ENCODE measurements around the gene FAM199X. TPM values are rescaled to one million over a fixed set of nuclear protein-coding genes. Genes with fewer than 3 reads are reported as not detected.
"Not testable (repeated sequence)": the region's sequence is repeated elsewhere in the genome, so short reads cannot be mapped to it uniquely, and the experiment has no call there.

The FAM199X gene
- total RNA-seq, 1 experiment from 2014 or later, result 13.3 TPM

GRCh38 chrX:104172121-104172520 is 5.9 kb downstream of the FAM199X start:
- Histone ChIP-seq H3K9me3 (no peaks in the 10 kb centered on the region), H3K36me3 (peaks cover 18% of the 10 kb centered on the region), H3K27me3 (no peaks in the 10 kb centered on the region), H3K4me3 (no peak overlapping the region)
- DNase-seq, result no peak

DNA sequence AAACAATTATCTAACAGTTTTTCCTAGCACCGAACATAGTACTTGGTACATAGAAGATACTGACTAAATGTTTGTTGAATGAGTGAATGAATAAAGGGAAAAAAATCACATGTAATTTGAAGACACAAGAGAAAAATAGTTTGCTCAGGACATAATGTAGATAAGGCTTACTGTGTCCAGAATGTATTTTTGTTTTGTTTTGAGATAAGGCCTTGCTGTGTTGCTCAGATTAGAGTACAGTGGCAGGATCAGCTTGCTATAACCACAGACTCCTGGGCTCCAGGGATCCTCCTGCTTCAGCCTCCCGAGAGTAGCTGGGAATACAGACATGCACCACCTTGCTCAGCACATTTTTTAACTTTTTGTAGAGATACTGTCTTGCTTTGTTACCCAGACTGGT is 6.5 kb downstream of the FAM199X start:
- no peak for DNase-seq
- Histone ChIP-seq H3K9me3 (no peaks in the 10 kb centered on the region), H3K36me3 (peaks cover 18% of the 10 kb centered on the region), H3K4me3 (no peak overlapping the region), H3K27me3 (no peaks in the 10 kb centered on the region)

GRCh38 chrX:104173841-104174240 is 7.6 kb downstream of the FAM199X start:
- no peak for DNase-seq
- Histone ChIP-seq H3K27me3 (no peaks in the 10 kb centered on the region), H3K9me3 (no peaks in the 10 kb centered on the region), H3K4me3 (no peak overlapping the region), H3K36me3 (peaks cover 16% of the 10 kb centered on the region)

GRCh38 chrX:104183685-104184084 is 17.4 kb downstream of the FAM199X start:
- Histone ChIP-seq H3K27me3 (no peaks in the 10 kb centered on the region), H3K4me3 (no peak overlapping the region), H3K36me3 (peaks cover 7% of the 10 kb centered on the region), H3K9me3 (no peaks in the 10 kb centered on the region)
- no peak for DNase-seq

DNA sequence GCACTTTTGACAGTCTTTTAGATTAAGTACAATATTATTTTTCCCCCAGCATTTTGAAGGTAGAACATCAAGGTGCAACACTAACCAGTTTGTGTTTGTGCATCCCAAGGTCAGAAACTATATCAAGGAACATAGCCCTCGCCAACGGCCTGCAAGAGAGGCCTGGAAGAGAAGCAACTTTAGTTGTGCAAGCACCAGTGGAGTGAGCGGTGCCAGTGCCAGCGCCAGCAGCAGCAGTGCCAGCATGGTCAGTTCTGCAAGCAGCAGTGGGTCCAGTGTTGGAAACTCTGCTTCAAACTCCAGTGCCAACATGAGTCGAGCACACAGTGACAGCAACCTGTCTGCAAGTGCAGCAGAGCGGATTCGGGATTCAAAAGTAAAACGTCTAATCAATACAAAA is 21.7 kb downstream of the FAM199X start:
- Histone ChIP-seq H3K36me3 (peaks cover 13% of the 10 kb centered on the region), H3K27me3 (no peaks in the 10 kb centered on the region), H3K9me3 (no peaks in the 10 kb centered on the region), H3K4me3 (no peak overlapping the region)
- DNase-seq, result no peak

DNA sequence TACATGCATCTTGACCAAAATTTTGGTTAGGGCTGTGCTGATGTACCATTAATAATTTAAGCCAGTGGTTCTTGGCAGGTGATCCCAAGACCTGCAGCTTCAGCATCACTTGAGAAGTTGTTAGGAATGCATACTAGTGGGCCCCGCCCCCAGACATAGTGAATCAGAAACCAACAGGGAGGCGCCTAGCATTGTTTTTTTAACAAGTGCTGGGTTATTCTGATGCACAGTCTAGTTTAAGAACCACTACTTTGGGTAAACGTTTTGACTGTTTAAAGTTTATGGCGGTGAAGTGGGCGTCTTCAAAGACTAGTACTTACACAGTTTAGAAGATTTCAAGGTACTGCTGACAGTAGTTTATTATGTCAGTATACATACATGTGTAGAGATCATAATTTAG is 23.6 kb downstream of the FAM199X start:
- Histone ChIP-seq H3K36me3 (peaks cover 13% of the 10 kb centered on the region), H3K27me3 (no peaks in the 10 kb centered on the region), H3K9me3 (no peaks in the 10 kb centered on the region), H3K4me3 (no peak overlapping the region)
- no peak for DNase-seq

- H3K27me3 ChIP-seq, result no peaks in the 10 kb centered on the region
- H3K9me3 ChIP-seq, result no peaks in the 10 kb centered on the region
- no peak for DNase-seq
- no peak overlapping the region for H3K4me3 ChIP-seq
- H3K36me3 ChIP-seq, result peaks cover 5% of the 10 kb centered on the region
Observed at GRCh38 chrX:104193485-104193884, 27.2 kb downstream of the FAM199X start.

GRCh38 chrX:104195013-104195412 is 28.8 kb downstream of the FAM199X start:
- no peaks in the 10 kb centered on the region for H3K9me3 ChIP-seq
- no peak overlapping the region for H3K4me3 ChIP-seq
- no peaks in the 10 kb centered on the region for H3K27me3 ChIP-seq
- DNase-seq, result no peak
- no peaks in the 10 kb centered on the region; the same call in none of the 2 replicates for H3K36me3 ChIP-seq

DNA sequence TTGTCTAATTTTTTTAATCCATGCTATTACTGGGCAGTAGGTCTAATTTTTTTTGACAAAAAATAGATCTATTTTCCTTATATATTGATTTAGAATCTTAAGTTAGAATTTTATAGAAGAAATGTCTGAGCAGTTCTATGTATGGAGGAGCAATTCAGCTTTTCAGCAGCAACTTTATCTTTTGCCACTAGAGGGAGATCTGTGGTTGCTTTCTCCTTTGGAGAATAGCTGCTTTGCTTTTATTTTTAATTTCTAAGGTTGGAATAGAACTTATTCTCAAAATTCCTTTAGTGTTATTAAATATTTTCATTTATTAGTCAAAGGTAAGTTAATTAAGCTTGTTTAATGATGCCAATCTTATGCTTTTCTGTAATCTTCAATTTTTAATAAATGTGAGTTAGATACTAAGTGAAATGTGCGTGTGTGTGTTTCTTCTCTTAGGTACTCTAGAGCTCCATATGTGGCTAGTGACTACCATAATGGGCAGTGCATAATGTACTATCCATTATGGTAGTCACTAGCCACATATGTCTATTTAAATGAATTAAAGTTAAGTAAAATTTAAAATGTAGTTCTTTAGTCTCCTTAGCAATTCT is 29.3 kb downstream of the FAM199X start:
- Histone ChIP-seq H3K36me3 (no peaks in the 10 kb centered on the region; the same call in none of the 2 replicates), H3K4me3 (no peak overlapping the region), H3K27me3 (no peaks in the 10 kb centered on the region), H3K9me3 (no peaks in the 10 kb centered on the region)
- no peak for DNase-seq

- Histone ChIP-seq H3K4me3 (no peak overlapping the region), H3K9me3 (no peaks in the 10 kb centered on the region), H3K27me3 (no peaks in the 10 kb centered on the region), H3K36me3 (no peaks in the 10 kb centered on the region)
- DNase-seq, result no peak
Observed at GRCh38 chrX:104205548-104205947, 39.3 kb downstream of the FAM199X start.

GRCh38 chrX:104211187-104211586 is 44.9 kb downstream of the FAM199X start:
- no peak for DNase-seq
- no peaks in the 10 kb centered on the region for H3K27me3 ChIP-seq

DNA sequence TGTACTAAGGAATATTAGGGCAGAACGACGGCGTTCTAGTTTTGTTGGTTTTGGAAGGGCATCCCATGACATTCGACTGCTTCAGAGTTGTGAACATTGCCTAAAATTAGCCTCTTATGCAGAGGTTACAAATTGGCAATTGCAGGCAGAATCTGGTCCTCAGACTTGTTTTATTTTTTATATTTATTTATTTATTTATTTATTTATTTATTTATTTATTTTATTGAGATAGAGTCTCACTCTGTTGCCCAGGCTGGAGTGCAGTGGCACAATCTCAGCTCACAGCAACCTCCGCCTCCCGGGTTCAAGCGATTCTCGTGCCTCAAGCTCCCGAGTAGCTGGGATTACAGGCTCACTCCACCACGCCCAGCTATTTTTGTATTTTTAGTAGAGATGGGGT is 63.8 kb downstream of the FAM199X start:
- not testable (repeated sequence) for DNase-seq, H3K9me3 ChIP-seq, H3K36me3 ChIP-seq, H3K27me3 ChIP-seq, H3K4me3 ChIP-seq

More at GRCh38 chrX:104211187-104211586, 44.9 kb downstream of the FAM199X start:
- Histone ChIP-seq H3K36me3 (no peaks in the 10 kb centered on the region), H3K4me3 (no peak overlapping the region), H3K9me3 (no peaks in the 10 kb centered on the region)

Other genes starting within 250 kb of the FAM199X start
- gene TMSB15B, start 203.8 kb upstream of the FAM199X start, total RNA-seq (2014; rRNA removed; shearing (Covaris generic); ENCODE audit: low replicate concordance), result 8.6 and 44.0 TPM in 2 replicates
- not detected in 2 replicates for gene H2BW1, start 152.7 kb upstream of the FAM199X start, total RNA-seq (2014; rRNA removed; shearing (Covaris generic); ENCODE audit: low replicate concordance)
- not detected in 2 replicates for gene H2BW2, start 126.5 kb upstream of the FAM199X start, total RNA-seq (2014; rRNA removed; shearing (Covaris generic); ENCODE audit: low replicate concordance)
- 0.10 TPM in 1 of 2 replicates, not detected in the other for gene TMSB15C, start 90.2 kb upstream of the FAM199X start, total RNA-seq (2014; rRNA removed; shearing (Covaris generic); ENCODE audit: low replicate concordance)
- gene ZCCHC18, start 53.9 kb upstream of the FAM199X start, total RNA-seq (2014; rRNA removed; shearing (Covaris generic); ENCODE audit: low replicate concordance), result not detected in 2 replicates
- 4.4 and 6.0 TPM in 2 replicates for gene SLC25A53, start 9.4 kb upstream of the FAM199X start, total RNA-seq (2014; rRNA removed; shearing (Covaris generic); ENCODE audit: low replicate concordance)
- not detected in 2 replicates for gene ESX1, start 88.5 kb downstream of the FAM199X start, total RNA-seq (2014; rRNA removed; shearing (Covaris generic); ENCODE audit: low replicate concordance)